Amniotic epithelial cell (primary cell): Measurements from ENCODE around the gene ARHGAP42.

ENCODE experiments used
- DNase-seq: peaks from one replicate; pipeline ENCODE4 v3.0.0-alpha.2; 2010; ENCODE audit warnings: low read depth

The ARHGAP42 gene

DNA sequence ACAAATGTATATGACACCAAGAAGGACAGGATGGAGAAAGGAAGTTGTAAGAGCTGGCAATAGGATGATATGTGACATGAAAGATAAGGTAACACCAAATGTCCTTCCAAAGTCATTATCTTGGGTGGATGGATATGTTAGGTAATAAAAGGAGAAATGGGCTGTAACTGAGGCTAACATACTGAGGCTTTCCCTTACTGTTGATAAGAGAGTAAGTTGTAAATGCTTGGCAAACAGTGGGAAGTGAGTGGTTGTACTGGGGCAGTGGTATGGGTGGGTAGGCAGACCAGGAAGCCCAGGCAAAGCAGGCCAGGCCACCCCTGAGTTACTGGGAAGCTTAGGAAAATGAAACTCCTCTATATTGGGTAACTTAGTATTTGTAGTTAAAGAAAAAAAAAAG, 73.7 kb downstream of the ARHGAP42 start:
- no peak for DNase-seq

DNA sequence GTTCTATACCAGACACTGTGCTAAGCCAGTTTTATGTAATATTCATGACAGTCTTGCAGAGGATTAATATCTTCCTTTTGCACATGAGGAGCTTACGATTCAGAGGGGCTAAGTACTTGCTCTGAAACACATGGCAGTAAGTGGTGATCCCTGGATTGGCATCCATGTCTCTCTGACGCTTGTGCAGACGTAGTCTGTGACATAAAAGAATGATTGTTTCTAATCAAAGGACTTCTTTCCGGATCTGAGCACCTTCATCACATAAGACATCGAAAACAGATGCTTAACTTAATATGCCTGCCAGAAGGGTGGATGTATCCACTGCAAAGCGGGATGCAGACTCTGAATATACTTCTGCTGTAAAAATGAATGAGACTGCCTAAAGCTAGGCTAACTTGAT, 74.8 kb downstream of the ARHGAP42 start:
- no peak for DNase-seq

- DNase-seq: no peak
These were observed 79.7 kb downstream of the ARHGAP42 start for GRCh38 chr11:100766764-100767163.

DNA sequence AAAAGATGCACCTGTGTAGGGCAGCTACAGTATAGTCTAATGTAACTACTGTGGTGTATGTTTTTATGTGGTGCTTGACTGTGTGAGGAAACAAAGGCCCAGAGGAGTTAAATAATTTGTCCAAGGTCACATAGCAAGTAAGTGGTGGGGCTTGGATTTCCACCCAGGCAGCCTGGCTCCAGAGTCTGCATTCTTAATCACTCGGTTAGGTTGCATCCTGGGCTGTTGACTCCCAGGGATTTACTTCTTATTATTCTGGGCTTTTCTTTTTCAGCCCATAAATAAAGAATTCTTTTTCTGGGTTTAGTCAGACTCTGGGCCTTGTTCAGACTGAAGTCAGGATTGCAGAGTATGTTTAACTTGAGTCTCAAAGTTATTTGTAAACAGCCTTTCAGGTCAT, 82.1 kb downstream of the ARHGAP42 start:
- DNase-seq: peak; percentile 56

DNA sequence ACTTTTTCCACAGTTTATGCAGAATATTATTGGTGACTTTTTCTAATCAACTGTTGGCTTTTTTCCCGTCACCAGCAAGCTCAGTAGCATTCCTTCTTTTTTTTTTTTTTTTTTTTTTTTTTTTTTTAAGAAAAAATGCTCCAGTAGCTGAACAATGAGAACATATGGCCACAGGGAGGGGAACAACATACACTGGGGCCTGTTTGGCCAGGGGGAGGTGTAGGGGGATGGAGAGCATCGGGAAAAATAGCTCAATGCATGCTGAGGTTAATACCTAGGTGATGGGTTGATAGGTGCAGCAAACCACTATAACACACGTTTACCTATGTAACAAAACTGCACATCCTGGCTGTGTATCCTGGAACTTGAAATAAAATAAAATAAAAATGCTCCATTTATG, 82.5 kb downstream of the ARHGAP42 start:
- DNase-seq: no peak

DNA sequence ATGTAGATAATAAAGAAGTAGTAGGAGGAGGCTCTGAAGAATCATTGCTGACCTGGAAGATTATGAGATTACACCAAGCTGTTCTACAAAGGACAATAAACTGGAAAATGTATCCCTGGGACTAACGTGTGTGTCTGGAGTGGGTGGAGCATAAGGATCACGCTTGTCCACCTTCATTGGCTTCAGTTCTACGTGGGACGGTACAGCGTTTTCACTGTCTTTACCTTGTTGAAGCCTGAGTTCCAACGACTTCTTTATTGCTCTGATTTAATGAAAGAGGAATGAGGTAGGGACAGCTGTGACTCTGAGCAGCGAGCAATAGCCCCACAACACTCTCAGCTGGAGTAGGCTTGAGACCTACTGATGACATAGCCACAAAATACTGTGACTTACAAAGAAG, 87.0 kb downstream of the ARHGAP42 start:
- DNase-seq: no peak

DNA sequence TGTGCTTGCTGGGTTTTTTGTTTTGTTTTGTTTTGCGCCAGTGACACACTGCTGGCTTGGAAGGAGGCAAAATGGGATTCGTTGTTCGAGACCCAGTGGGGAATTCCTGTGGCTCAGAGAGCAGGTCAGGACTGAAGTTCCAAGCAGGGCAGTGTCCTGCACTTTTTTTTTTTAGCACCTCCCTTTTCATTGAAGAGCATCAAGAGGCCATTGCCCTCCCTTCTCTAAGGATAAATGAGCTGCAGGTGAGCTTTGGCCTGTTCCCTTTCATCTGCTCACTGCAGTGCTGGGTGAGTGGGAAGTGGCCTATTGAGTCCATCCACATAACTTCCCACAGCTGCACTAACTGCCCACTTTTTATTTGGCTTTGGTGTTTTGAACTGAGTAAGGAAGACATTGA, 87.8 kb downstream of the ARHGAP42 start:
- no peak for DNase-seq

DNA sequence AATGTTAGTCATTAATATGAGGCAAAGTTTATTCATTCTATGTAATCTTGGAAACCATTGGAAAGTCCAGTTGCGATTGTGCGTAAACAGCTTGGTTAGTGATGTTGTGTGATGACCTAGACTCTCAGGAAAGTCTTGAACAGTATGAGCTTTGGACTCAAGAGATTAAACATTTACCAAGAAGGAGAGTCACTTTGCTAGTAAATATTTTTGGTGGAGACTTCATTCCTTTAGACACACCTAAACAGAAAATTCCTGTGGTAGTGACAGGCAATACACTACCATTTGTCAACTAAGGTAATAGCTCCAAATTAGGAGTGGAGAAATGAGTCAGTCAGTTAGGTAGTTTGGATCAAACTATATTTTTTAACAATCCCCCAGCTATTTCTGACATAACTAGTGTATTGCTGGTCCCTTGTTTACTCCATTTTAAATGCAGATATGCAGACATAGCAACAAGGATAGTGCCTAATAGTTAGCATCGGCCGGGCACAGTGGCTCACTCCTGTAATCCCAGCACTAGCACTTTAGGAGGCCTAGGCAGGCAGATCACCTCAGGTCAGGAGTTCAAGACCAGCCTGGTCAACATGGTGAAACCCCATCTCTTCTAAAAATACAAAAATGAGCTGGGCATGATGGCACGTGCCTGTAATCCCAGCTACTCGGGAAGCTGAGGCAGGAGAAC, 89.3 kb downstream of the ARHGAP42 start:
- DNase-seq: no peak

GRCh38 chr11:100777103-100777502, 90.0 kb downstream of the ARHGAP42 start:
- no peak for DNase-seq

- no peak for DNase-seq
These were observed 90.6 kb downstream of the ARHGAP42 start for GRCh38 chr11:100777736-100778135.

DNA sequence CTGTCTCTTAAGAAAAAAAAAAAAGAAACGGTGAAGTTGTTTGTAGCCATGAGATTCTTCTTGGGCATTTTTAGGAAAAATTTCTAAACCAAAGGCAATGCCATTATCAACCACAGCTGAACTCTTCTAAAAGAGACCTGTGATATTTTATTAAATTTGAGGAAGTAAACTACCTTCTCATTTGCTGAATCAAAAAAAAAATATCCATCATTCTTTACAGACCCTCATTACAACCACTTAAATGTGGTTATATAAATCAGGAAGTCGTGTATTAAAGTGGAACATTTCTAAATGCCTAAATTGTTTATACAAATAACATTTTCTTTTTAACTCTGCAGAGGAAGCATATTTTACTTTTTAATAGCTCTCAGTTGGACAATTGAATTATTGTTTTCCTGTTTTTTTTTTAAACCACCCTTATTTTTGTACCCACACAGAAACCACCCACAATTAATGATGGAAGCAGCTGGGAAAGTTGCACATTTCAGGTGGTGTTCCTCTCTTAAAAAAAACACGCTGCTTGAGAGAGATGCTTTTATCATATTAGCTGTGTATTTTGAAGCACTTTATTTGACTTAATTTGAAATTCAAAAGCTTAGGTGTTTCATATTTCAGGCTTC, 91.2 kb downstream of the ARHGAP42 start:
- no peak for DNase-seq

GRCh38 chr11:100780470-100780869, 93.4 kb downstream of the ARHGAP42 start:
- no peak for DNase-seq

DNA sequence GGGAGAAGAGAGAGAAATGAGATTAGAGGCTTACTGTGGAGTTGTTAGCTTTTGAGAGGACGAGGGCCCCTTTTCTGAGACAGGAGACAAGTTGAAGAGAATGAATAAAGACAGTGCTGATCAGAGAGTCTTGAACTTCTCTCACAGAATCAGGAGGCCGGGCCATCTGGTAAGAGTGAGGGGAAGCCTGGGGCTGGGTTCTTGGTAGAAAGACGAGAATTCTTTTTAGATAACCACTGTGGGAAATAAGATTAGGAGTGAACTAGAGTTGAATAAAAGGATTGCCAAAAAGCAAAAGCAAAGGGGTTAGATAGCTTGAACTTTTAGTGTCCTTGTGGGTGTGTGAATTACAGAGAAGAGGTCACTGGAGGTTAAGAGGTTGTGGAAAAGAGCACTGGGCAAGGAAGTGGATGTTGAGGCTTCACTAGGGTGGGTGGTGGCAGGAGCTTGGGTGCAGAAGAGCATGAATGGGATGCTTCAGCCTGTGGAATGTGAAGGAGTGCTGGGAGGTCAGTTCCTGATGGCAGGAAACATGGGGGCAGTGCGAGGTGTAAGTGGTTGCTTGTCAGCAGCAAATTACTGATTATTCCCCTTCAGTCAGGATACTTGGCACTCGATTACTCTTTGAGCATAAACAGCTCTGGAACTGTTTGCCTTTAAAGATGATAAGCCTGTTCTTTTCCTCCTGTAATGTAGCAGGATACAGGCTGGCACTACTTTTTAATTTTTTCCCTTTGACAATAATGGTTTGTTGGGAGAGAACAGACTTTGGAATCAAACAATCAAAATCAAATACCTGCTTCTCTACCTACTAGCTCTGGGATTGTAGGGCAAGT, 98.3 kb downstream of the ARHGAP42 start:
- peak; percentile 85 for DNase-seq

DNA sequence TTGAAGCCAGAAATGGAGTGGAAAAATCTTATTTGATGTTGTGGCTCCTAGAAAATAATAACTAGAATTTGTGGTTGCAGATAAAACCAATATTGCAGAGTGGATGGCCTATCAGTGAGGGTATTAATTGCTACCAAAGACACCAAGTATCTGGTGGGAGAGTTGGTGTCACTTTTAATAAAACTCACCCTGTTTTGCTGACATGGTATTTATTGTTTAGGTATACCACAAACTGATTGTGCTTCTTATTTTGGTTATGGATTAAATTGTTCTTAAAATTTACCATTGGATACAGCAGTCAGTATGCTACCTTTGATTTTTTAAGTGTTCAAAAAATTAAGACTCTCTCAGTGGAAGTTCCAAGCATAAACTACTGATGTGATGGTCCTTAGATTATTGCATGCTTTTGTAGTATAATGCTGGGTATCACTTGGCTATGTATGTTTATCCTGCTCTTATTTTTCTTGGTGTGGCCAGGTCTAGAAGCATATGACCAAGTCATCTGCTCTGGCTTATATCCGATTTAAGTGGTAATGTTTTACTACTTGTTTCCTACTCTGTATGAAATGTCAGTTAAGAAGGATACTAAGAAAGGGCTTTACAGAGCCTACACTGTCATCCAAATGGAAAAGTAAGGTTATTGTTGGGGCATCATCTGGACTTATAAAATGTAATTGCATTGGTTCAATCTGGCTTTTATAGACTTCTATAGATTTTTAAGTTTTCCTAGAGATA, 101.6 kb downstream of the ARHGAP42 start:
- DNase-seq: no peak

DNA sequence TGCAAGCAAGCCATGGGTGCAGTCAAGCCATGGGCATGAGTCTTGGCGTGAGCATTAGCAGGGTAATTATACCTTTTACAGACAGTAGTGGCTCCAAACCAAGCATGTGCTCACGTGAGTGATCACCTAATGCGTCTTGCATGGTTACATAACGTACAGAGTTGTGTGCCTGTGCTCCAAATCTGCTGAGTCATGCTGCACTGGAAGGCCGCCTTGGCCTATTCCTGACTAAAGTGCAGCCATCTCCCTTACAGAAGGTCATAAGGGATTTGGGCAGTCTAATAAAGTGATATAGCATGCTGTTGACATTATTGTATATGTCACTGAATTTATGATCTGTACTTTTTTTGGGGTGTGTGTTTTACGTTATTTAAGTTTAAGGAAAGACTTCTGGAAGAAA, 102.4 kb downstream of the ARHGAP42 start:
- DNase-seq: peak; percentile 50

- DNase-seq: no peak
These were observed 103.0 kb downstream of the ARHGAP42 start for GRCh38 chr11:100790073-100790472.

DNA sequence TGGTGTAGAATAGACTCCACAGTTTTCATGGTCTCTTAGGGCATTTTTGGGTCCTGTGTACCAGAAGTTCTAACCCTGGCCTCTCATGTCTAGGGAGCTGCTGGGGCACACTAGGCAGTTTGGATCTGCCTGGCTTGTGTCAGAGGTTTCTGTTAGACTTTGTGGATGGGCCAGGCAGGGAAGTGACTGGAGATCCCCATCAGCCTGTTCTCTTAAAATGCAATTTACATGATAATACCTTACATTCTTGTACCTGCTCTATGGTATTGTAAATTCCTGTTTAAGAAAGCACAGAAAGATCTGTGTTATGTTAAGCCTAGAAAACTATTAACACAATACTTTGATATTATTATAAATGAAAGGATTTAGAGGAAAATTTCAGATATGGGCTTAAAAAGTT, 104.0 kb downstream of the ARHGAP42 start:
- DNase-seq: no peak

GRCh38 chr11:100791860-100792259, 104.8 kb downstream of the ARHGAP42 start:
- no peak for DNase-seq

DNA sequence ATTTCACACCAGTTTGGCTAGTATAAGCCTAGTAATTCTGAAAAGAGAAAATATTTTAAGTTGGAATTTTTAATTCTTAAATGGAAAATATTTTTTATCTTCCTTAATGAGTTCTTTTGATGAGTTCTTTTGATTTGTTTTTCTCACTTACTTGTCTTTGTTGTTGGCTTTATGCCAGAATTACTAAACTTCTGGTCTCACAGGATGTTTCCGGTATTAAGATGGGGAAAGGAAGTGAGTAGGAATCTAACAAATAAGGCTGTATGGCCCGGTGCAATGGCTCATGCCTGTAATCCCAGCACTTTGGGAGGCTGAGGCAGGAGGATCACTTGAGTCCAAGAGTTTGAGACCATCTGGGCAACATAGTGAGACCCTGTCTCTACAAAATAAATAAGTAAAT, 106.4 kb downstream of the ARHGAP42 start:
- no peak for DNase-seq

GRCh38 chr11:100794446-100794845, 107.4 kb downstream of the ARHGAP42 start:
- DNase-seq: no peak

- DNase-seq: no peak
These were observed 112.4 kb downstream of the ARHGAP42 start for GRCh38 chr11:100799445-100799844.

DNA sequence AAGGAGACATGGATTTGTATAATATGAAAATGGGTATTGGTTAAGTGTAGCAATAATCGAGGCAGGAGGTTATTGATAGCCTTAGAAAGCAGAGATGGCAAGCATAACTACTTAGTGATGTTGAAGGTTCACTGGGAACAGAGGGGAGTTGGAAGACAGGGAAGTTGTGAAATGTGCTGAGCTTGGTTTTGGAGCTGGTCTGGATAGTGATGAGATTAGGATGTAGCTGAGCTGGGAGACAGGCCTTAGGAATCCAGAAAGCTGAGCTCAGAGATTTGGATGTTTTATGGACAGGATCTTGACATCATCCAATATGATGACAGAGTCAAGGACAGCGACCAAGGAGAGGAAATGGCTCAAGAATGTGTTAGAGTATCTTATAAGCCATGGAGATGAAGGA, 113.1 kb downstream of the ARHGAP42 start:
- peak; percentile 48 for DNase-seq
